ENCODE data around the gene NIT2.

Gene NIT2

GRCh38 chr3:100396967-100397366 lies 62.4 kb downstream of the NIT2 start:
- no peak for DNase-seq (ENCODE audit: low read depth)

- DNase-seq (ENCODE audit: low read depth) = no peak
These were observed 64.9 kb downstream of the NIT2 start for GRCh38 chr3:100399341-100400071.

DNA sequence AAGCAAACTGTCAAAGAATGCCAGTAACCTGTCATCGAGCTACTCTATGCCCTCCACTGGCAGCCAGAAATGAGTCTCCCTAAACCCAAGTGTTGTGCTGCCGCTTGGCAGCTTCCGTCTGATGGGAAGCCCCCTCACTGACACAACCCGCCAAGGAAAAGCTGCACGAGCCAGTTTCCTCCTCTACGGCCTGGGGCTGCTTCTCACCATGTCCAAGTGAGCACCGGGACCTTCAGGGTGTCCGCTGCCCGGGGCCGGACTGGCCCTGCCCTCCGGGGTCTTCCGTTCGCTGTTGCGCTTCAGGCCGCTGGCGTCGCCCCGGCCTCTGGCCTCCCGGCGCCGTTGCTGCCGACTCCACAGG lies 65.8 kb downstream of the NIT2 start:
- DNase-seq (ENCODE audit: low read depth) = peak; percentile 4

DNA sequence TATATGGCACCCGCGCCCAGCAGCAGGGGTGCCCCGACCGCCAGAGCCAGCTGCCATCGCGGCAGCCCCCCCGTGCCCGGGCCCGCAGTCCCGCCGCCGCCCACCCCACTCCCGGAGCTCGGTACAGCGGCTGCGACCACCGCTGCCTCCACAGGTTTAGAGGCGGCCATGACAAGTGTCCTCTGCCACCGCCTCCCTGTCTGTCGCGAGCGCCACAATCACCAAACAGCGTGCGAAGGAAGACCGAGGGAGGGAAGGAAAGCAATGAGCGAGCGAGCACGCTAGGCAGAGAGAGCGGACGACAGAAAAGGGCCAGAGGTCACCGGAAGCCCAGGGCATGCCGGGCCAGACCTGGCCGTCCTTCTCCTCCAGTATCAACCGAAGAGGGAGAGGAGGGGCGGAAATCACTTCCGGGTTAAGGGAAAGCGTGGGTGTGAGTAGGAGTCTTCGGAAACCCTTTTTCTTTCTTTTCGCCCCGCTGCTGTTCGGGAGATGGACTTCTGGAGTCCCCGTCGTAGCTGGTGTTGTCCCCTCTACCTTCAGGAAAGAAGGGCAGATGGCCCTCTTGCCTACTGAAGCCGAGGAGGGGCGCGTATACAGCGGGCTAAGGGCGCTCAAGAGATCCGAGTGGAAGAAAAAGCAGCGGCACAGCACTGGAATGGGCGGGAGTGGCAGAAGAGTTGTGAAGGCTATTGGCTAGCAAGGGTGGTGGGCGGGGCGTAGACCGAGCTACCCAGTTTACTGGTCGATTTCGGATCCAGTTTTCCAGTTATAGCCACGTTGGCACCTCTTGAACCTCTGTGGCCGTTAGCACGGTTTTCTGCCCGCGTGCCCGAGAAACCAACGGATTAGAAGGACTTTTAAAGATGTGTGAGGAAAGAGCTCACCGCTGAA lies 66.5 kb downstream of the NIT2 start, which contains the start of the genes LNP1 and TOMM70:
Gene LNP1 (plus strand): TSS at position 760 of the 894 bp plus-strand sequence. CDS start 28,191 bp downstream, outside the sequence.
Gene TOMM70 (minus strand): TSS at position 310 of the 894 bp plus-strand sequence. CDS start 140 bp downstream, at position 170.
- peak; percentile 85 for DNase-seq (ENCODE audit: low read depth)

GRCh38 chr3:100401674-100402041 lies 67.1 kb downstream of the NIT2 start:
- no peak for DNase-seq (ENCODE audit: low read depth)

DNA sequence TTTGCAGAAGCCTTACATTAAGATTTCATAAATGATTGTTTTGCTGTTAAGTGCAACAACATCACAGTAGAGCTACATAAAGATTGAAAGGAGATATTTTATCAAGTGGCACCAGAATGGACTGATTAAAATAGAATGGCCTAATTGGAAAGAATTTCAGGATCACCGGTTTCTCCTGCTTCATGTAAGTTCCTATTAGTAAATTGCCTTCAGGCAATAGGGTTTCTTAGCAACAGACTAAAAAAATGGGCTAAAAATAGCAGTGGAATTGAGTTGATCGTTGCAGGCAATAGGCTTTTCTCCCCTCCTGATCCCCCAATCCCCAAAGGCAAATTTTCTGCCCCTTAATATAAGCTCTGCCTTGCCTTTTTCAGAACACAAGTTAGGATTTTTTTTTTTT lies 67.7 kb downstream of the NIT2 start:
- DNase-seq (ENCODE audit: low read depth) = no peak

GRCh38 chr3:100402891-100403290 lies 68.3 kb downstream of the NIT2 start:
- DNase-seq (ENCODE audit: low read depth) = no peak

GRCh38 chr3:100403362-100404249 lies 69.0 kb downstream of the NIT2 start:
- DNase-seq (ENCODE audit: low read depth) = no peak

GRCh38 chr3:100404250-100404548 lies 69.6 kb downstream of the NIT2 start:
- DNase-seq (ENCODE audit: low read depth) = no peak

- DNase-seq (ENCODE audit: low read depth) = no peak
These were observed 72.6 kb downstream of the NIT2 start for GRCh38 chr3:100407164-100407563.

DNA sequence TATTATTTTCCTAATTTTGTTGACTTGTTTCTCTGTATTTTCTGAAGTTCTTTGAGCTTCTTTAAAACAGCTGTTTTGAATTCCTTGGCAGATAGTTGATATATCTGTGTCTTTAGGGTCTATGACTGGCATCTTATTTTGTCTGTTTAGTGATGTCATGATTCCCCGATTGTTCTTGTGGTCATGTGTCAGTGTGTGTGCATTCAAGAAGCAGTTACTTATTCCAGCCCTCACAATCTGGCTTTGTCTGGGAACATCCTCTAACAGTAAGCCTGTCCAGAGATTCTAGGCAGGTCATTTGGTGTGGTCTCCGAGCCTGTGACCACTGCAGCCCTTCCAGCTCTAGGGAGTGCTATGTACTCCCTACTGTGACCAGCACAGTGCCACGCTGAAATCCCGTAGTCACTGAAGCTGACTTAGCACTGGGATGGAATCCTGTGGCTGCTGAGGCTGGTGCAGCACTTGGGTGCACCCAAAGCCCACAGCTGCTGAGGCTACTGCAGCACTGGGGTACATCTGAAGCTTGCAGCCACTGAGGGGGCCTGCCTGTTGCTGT lies 73.5 kb downstream of the NIT2 start:
- DNase-seq (ENCODE audit: low read depth) = no peak
